Measurements from ENCODE around the gene MOB1A. TPM values are rescaled to one million over a fixed set of nuclear protein-coding genes. Genes with fewer than 3 reads are reported as not detected.
"Not testable (repeated sequence)": the region's sequence is repeated elsewhere in the genome, so short reads cannot be mapped to it uniquely, and the experiment has no call there.

The MOB1A gene
- total RNA-seq, 1 donor from 2014 or later: 51.8 TPM

DNA sequence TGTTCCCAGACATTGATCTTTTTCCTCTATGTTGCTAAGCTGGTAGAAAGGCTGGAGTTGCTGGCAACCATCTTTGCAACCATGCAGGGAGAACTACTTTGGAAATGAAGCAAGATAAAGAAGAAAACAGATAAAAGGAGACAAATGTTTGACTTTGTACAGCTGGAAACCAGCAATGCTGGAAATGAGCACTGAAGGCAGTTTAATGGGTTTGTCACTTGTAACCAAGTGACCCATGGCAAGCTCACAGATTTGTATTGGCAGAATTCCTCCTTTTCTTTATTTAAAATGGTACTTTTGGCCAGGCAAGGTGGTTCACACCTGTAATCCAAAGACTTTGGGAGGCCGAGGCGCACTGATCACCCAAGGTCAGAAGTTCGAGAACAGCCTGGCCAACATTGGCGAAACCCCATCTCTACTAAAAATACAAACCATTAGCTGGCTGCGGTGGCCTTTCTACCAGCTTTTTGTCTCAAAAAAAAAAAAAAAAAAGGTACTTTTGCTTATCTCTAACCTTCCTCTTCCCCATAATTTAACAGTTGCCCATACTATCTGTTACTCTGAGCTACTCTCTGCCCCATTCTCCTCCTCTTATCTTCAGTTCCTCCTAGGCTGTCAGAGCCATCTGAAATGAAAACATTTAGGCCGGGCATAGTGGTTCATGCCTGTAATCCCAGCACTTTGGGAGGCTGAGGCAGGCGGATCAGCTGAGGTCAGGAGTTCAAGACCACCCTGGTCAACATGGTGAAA, 28.9 kb downstream of the MOB1A start:
- DNase-seq (ENCODE audit: low spot score in 2 of 2) (no peak), FAIRE-seq (no peak)

DNA sequence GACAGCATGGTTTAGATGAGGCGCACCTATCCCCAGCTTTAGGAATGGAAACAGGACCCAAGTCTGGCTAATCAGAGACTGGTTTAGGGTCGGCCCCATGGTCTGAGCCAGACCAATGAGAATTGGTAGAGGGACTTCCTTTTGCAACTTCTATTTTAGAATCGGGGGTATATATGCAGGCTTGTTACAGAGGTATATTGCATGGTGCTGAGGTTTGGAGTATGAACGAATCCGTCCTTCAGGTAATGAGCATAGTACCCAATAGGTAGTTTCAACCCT, 29.5 kb downstream of the MOB1A start:
- DNase-seq (ENCODE audit: low spot score in 2 of 2): no peak
- FAIRE-seq: no peak

DNA sequence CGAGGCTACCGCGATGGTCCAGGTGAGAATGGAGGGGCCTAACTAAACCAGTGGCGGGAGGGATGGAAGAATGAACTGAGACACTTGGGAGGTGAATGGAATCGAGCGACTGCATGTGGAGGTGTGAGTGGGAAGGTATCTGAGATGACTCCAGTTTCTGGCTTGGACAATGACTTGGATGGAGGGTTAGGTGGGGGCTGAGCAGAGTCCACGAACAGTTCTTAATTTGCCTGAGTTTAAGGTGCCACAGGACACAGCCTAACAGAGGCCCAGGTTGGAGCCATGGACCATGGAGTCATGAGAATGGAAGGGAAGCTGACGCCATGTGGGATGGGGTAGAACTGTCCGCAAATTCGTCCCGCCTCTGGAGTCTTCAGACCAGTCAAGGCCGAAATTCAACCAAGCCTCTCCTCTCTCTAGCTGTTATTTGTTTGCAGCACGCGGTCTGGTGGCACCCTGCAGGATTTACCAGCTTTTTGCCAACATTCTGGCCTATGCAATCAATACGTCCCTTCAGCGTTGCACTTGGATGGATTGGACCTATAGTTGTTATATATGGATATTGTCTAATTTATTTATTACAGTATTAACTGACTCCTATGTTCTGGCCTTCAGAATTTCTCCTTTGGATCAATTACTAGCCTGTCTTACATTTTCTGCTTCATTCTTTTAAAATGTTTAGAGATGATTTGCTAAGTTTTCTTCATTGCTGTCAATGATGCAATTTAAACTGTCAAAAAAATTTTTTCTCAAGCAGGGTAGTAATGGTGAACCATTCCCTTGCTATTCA, 30.0 kb downstream of the MOB1A start:
- FAIRE-seq (no peak), DNase-seq (ENCODE audit: low spot score in 2 of 2) (no peak)

DNA sequence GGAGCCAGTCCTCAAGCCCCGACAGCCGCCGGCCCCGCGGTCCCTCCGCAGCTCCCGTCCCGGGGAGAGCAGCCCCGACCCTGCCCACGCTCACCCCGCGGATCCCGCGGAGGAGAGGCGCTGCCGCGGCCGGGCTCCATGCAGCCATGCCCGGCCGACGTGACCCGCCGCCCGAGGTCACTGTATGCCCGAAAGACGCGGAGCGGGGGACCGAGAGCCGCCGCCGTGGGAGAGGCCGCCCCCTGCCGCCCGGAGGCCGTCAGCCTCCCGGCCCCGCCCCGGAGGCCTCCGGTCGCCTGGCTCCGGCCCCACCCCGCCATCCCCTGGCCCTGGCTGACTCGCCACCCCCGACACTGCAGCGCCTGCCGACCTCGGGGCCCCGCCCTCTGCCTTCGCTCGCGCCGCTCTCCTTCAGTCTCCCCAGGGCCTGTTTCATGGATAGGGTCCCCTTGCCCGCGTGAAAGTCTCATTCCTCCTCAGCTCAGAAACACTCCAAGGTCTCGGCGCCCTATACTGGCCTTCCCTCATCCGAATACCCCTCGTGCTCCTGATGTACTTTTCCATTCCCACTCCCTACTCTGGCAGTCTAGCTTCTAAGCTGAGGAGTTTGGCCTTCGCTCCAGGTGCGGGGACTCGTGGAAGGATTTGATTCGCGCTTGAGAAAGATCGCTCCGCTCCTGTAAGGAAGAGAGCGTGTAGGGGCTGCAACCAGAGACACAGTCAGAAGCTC, 30.8 kb downstream of the MOB1A start, which contains the start of gene BOLA3:
Gene BOLA3 (minus strand): TSS at position 186 of the 730 bp plus-strand sequence. CDS start 38 bp downstream, at position 148.
- FAIRE-seq: no peak
- DNase-seq (ENCODE audit: low spot score in 2 of 2): peak; percentile 93 to 95

DNA sequence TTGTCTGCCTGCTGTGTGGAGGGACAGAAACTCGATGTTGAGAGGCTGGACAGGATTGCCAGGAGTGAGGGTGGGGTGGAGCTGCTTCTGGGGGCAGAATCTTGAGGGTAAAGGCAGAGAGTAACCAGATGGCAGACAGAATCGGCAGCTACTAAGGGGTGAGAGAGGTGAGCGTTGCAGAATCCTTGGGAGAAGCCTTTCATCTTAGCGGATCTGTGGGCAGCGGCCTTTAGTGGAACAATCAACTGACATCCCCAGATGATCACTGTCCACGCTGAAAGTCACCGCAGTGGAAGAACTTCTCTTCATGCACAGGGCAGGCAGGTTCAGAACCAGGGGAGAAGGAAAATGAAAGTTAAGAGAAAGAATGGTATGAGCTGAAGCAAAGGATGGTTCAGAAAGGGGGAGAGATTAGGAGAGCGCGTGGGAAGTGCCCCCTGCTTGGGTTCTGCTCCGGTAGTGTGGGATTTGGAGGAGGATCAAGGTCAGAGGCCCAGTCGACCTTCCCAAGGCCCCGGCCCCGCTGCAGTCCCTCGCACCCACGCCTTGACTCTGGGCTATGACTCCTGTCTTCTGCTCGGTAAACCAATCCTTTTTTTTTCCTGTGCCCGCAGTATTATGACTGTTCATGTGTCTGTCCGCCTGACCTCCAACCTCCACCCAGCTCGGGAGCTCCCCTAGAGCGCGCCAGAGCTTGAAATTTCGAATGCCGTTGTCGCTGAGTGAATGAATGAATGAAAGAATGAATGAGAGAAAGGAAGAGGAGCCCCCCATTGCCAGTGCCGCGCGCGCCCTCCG, 31.6 kb downstream of the MOB1A start:
- FAIRE-seq (no peak), DNase-seq (ENCODE audit: low spot score in 2 of 2) (peak in 1 of 2 donors; percentile 43)

DNA sequence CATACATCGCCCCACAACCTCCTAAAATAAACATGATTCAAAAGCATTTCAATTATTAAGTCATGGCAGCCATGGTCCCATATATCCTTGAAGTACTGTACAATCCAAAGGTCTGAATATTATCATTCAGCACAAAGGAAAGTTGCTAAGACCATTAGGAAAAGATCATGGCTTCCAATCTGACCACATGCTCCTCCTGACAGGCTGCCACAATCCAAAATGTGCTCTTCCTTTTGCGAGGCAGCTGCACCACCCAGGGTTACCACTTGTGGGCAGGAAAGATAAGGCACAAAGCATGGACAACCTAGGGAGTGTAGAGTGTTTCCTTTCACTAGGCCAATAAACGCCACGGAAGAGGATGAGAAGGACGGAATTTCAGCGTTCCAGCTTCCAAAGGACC, 36.3 kb downstream of the MOB1A start:
- DNase-seq (ENCODE audit: low spot score in 2 of 2): no peak
- FAIRE-seq: no peak

GRCh38 chr2:74138600-74139323, 39.9 kb downstream of the MOB1A start:
- DNase-seq (ENCODE audit: low spot score in 2 of 2) (peak in 1 of 2 donors; percentile 5), FAIRE-seq (no peak)

DNA sequence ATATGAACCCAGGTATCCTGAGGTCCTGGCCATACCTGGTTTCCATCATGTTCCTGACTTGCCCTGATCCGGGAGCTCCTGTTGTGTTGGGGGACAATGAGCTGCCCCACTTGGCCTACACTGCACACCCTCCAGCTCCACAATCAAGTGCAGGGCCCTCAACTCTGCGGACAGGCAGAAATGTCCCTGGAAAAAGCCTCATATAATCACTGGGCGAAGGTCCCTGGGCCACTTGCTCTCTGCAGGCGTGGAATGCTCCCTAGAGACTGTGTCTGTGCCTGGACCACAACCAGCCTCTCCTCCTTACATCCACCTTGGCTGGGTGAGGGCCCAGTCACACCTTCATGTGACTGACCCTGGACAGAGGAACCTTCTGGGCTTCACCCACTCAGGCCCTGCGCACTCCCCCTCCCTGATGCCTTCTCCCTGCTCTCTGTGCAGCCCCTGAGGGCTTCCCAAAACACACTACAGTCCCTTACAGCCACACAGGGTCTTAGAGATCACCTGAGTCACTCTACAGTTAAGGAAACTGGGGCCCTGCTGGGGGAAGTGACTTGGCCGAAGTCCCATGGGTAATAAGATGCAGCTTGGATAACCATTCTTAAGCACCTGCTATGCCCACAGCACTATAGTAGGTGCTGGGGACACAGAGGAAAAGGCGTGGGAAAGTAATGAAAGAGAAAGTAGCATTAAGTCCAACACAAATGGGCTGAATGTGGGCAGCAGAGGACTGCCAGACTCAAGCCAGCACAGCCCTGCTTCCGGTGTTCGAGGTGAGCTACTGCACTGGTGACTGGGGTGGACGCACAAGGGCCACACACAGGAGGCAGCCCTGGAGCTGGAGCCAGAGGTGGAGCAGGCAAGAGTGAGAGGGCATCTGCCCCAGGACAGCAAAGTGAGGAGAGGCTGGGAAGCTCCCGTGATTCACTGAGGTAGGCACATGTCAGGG, 40.8 kb downstream of the MOB1A start:
- peak in 1 of 2 donors; percentile 1 for DNase-seq (ENCODE audit: low spot score in 2 of 2)
- FAIRE-seq: no peak

DNA sequence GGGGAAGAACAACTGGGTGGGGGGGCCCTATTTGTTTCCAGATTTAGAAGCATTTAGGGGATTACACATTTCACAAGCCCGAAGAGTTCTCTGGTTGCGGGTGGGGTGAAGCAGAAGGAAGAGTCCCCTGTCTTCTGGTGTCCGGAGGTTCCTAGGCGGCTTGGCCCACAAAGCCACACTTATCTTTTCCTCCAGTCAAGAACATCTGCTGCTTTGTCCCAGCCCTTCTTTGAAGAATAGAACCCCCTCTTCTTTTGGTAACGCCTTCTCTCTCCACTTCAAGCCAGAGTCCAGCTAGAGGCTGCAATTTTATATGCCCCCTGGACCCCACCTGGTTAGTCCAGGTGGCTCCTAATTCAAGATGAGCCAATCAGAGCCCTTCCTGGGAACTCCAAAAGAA, 46.8 kb downstream of the MOB1A start:
- no peak for DNase-seq (ENCODE audit: low spot score in 2 of 2)
- no peak for FAIRE-seq

GRCh38 chr2:74130211-74130995, 48.3 kb downstream of the MOB1A start:
- DNase-seq (ENCODE audit: low spot score in 2 of 2) (no peak), FAIRE-seq (no peak)

- no peak for FAIRE-seq
Observed at GRCh38 chr2:74128206-74128605, 50.5 kb downstream of the MOB1A start.

DNA sequence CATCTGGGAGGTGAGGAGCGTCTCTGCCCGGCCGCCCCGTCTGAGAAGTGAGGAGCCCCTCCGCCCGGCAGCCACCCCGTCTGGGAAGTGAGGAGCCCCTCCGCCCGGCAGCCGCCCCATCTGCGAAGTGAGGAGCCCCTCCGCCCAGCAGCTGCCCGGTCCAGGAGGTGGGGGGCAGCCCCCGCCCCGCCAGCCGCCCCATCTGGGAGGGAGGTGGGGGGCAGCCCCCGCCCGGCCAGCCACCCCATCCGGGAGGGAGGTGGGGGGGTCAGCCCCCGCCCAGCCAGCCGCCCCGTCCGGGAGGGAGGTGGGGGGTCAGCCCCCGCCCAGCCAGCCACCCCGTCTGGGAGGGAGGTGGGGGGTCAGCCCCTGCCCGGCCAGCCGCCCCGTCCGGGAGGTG, 54.7 kb downstream of the MOB1A start:
- FAIRE-seq; DNase-seq (ENCODE audit: low spot score in 2 of 2): not testable (repeated sequence)

More at GRCh38 chr2:74128206-74128605, 50.5 kb downstream of the MOB1A start:
- no peak for DNase-seq (ENCODE audit: low spot score in 2 of 2)

- not testable (repeated sequence) for FAIRE-seq; DNase-seq (ENCODE audit: low spot score in 2 of 2)
Observed at GRCh38 chr2:74121846-74122245, 56.8 kb downstream of the MOB1A start.

DNA sequence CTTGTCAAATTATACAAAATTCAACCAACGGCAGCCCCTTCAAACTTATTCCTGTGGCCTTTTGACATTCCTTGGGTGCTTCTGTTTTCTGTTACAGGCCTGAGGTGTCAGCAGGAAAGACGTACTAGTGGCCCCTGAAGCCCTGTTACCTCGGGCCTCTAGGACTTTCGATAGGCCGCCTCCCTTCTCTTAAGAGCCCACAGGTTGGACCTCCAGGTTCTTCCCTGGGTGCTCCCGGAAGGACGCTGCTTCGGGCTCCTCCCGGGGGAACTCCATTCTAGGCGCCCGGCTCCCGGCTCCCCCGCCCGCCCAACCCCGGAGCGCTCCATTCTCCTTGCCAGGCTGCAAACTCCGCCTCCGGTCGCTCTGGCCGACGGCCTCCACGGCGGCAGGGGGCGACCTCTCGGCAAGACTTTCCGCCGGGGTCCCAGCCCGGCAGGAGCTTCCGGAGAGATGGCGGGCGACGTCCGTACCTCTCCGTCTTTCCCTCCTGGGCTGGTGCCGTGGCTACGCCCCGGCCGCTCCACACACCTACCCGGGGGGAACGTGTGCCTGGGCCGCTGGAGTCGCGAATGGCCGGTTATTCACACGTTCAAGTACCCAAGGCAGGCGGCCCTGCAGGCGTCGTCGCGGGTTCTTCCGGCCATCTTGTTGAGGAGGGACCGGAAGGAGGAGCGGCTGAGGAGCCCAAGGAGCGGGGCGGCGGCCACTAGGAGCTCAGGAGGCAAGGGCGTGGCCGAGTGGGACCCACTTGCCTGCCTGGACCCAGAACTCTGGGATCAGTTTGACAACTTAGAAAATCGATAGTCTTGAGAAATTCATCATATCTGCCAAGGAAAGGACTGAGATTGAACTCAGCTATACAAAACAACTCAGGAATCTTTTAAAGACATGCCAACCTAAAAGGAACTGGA, 58.5 kb downstream of the MOB1A start:
- FAIRE-seq (no peak), DNase-seq (ENCODE audit: low spot score in 2 of 2) (peak; percentile 84 to 86)

DNA sequence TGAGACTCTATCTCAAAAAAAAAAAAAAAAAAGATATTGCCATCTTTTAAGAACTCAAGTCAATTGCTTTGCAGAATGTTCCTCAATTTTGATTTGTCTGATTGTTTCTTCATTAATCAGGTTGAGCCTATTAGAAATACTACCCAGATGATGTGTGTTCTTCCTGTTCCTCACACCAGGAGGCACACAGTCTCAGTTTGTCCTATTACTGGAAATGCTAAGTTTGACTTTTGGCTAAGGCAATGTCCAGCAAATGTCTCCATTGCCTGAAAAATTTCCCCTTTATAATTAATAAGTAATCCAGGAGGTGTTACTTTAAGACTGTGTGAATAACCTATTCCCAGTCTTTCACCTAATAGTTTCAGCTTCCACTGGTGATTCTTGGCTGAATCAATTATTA, 59.3 kb downstream of the MOB1A start:
- no peak for FAIRE-seq

DNA sequence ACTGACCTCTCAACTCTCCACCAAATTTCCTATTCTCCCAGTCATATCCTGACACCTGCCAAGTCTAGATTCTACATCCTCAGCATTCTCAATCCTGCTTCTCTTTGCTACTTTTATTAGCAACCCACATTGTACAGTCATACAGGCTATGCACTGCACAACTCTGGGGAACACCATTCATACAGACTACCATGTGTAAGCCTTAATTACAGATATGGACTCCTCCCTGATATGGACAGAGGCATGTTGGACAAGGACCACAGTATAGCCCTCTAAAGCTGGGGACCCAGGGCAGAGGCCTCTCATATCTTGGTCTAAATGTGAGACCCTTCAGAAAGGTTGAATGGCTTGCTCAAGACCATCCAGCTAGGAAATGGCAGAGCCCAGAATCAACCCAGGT, 67.3 kb downstream of the MOB1A start:
- DNase-seq (ENCODE audit: low spot score in 2 of 2) (no peak), FAIRE-seq (no peak)

More for the DNA sequence above, 59.3 kb downstream of the MOB1A start:
- no peak for DNase-seq (ENCODE audit: low spot score in 2 of 2)

- FAIRE-seq: no peak
Observed at GRCh38 chr2:74110537-74110936, 68.1 kb downstream of the MOB1A start.

More at GRCh38 chr2:74110537-74110936, 68.1 kb downstream of the MOB1A start:
- no peak for DNase-seq (ENCODE audit: low spot score in 2 of 2)
